Thoracic aorta (tissue), 2 donors: ENCODE data around the gene CUL4A. TPM values are rescaled to one million over a fixed set of nuclear protein-coding genes. Genes with fewer than 3 reads are reported as not detected.
A peak's percentile ranks its signal among the peaks of the same experiment; 100 is the strongest.

Experiments used
- ATAC-seq: fragments of 150-250 bp; one replicate; pipeline ENCODE4 v1.8.0; 2017; ENCODE audit warnings: low read depth; ENCODE audit not compliant: insufficient number of reproducible peaks, low FRiP score
- DNase-seq: peaks from one replicate; pipeline ENCODE4 v3.0.0-alpha.2; 2020; ENCODE audit warnings: low spot score
- H3K27ac ChIP-seq, 2 donors: fragments of 200-600 bp; sonication (generic); 1 replicate in 1 of 2; 2 replicates in 1 of 2; pipeline ENCODE4 v1.5.1; 2016; ENCODE audit warnings: mild to moderate bottlenecking in 2 of 2, moderate library complexity in 2 of 2
- H3K27me3 ChIP-seq: fragments of 200-600 bp; sonication (generic); replicated peaks from 2 replicates; pipeline ENCODE4 v1.6.0; 2016; ENCODE audit warnings: mild to moderate bottlenecking; ENCODE audit not compliant: insufficient read depth
- H3K36me3 ChIP-seq: fragments of 200-600 bp; sonication (generic); one replicate; pipeline ENCODE4 v1.5.1; 2016
- H3K4me1 ChIP-seq, 2 donors: fragments of 200-600 bp; sonication (generic); 1 replicate in 1 of 2; 2 replicates in 1 of 2; pipeline versions ENCODE4 v1.5.1 to v1.6.0; 2016; ENCODE audit warnings: low read depth in 2 of 2, mild to moderate bottlenecking in 1 of 2; ENCODE audit not compliant: control insufficient read depth in 1 of 2
- H3K4me3 ChIP-seq: fragments of 200-600 bp; sonication (generic); 2 replicates; pipeline ENCODE4 v1.5.1; 2016; ENCODE audit warnings: mild to moderate bottlenecking
- H3K9me3 ChIP-seq: fragments of 200-600 bp; sonication (generic); 2 replicates; pipeline ENCODE4 v1.5.1; 2016
- total RNA-seq, 2 donors: library from RNA; depleted of rRNA; stranded (reverse); fragments of >200 nt; gene quantifications; one replicate each; pipeline versions ENCODE4 v1.1.0 to v1.2.3, GENCODE V29; 2016
- TF ChIP-seq, protein P1 (sequence below): fragments of 200-600 bp; sonication (generic); IDR thresholded peaks from one replicate; pipeline ENCODE4 v1.5.1; 2019; ENCODE audit warnings: antibody characterized with exemption

Gene CUL4A
- total RNA-seq, 2 donors from 2014 or later, result 112 to 156 TPM

GRCh38 chr13:113297370-113298042 is 88.1 kb downstream of the CUL4A start:
- TF ChIP-seq, protein P1, sequence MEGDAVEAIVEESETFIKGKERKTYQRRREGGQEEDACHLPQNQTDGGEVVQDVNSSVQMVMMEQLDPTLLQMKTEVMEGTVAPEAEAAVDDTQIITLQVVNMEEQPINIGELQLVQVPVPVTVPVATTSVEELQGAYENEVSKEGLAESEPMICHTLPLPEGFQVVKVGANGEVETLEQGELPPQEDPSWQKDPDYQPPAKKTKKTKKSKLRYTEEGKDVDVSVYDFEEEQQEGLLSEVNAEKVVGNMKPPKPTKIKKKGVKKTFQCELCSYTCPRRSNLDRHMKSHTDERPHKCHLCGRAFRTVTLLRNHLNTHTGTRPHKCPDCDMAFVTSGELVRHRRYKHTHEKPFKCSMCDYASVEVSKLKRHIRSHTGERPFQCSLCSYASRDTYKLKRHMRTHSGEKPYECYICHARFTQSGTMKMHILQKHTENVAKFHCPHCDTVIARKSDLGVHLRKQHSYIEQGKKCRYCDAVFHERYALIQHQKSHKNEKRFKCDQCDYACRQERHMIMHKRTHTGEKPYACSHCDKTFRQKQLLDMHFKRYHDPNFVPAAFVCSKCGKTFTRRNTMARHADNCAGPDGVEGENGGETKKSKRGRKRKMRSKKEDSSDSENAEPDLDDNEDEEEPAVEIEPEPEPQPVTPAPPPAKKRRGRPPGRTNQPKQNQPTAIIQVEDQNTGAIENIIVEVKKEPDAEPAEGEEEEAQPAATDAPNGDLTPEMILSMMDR, result no peak
- no peaks in the 10 kb centered on the region for H3K36me3 ChIP-seq
- no peak for ATAC-seq
- H3K27me3 ChIP-seq, result no peaks in the 10 kb centered on the region
- peak overlapping the region; percentile 86 for H3K4me3 ChIP-seq
- no peaks in the 10 kb centered on the region for H3K9me3 ChIP-seq
- DNase-seq, result no peak
- H3K27ac ChIP-seq, result peak overlapping the region; percentile 75 to 78
- H3K4me1 ChIP-seq, result peaks cover 14 to 24% of the 10 kb centered on the region in 2 donors

DNA sequence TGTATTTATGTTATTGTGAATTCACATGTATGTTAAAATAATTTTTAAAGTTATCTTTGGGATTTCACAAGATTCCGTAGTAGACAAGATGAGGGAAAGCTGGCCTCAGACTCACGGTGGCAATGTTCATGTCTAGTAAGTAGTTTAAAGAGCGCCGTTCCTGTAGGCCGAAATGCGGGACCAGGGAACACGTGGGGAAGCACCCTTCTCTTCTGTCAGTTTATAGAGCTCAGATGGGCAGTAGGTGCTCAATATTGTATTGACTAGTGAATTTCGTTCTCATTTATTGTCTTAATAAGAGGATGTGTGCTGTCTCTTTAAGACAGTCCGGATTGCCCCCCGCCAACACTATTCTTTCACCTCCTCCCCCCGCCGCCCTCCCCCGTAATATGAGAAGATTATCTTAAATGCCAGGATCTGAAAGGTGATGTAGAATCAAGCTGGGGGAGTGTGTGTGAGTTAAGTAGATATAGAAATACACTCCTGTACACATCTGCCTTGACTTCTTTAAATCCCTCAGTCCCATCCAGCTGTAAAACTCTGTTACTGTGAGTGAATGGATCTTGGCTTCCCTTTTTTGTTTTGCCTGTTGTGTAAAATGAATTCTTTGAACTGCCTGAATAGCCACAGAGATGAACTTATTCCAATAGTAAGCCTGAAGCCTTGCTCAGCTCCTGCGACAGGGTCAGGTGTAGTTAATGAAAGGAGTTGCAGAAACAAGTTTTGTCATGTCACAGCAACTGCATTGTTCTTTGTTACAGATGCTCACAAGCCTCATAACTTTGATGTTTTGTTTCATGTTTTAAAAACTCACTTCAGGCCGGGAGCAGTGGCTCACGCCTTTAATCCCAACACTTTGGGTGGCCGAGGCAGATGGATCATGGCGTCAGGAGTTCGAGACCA is 88.9 kb downstream of the CUL4A start:
- no peaks in the 10 kb centered on the region for H3K36me3 ChIP-seq
- no peak for ATAC-seq
- H3K4me3 ChIP-seq, result peak overlapping the region; percentile 86
- no peaks in the 10 kb centered on the region for H3K9me3 ChIP-seq
- H3K4me1 ChIP-seq, result peaks cover 14 to 22% of the 10 kb centered on the region in 2 donors
- H3K27ac ChIP-seq, result peak overlapping the region; percentile 75 to 78
- no peaks in the 10 kb centered on the region for H3K27me3 ChIP-seq
- no peak for DNase-seq
- TF ChIP-seq, protein P1, result no peak

GRCh38 chr13:113299951-113300350 is 90.5 kb downstream of the CUL4A start:
- H3K27me3 ChIP-seq, result no peaks in the 10 kb centered on the region
- ATAC-seq (no peak), DNase-seq (no peak)
- no peaks in the 10 kb centered on the region for H3K9me3 ChIP-seq
- peaks cover 14 to 22% of the 10 kb centered on the region in 2 donors for H3K4me1 ChIP-seq
- H3K4me3 ChIP-seq, result no peak overlapping the region
- H3K27ac ChIP-seq, result no peak overlapping the region
- H3K36me3 ChIP-seq, result no peaks in the 10 kb centered on the region
- TF ChIP-seq, protein P1, result no peak

GRCh38 chr13:113302986-113303385 is 93.6 kb downstream of the CUL4A start:
- TF ChIP-seq, protein P1, result no peak
- Histone ChIP-seq H3K27ac (no peak overlapping the region), H3K9me3 (no peaks in the 10 kb centered on the region), H3K27me3 (no peaks in the 10 kb centered on the region), H3K4me3 (no peak overlapping the region), H3K36me3 (no peaks in the 10 kb centered on the region), H3K4me1 (peaks cover 10 to 11% of the 10 kb centered on the region in 2 donors)
- ATAC-seq, result no peak
- DNase-seq, result no peak

- no peak overlapping the region for H3K27ac ChIP-seq
- H3K9me3 ChIP-seq, result no peaks in the 10 kb centered on the region
- peaks cover 0 to 3% of the 10 kb centered on the region in 2 donors for H3K4me1 ChIP-seq
- H3K36me3 ChIP-seq, result no peaks in the 10 kb centered on the region
- no peak overlapping the region for H3K4me3 ChIP-seq
- ATAC-seq, result no peak
- TF ChIP-seq, protein P1, result no peak
- no peaks in the 10 kb centered on the region for H3K27me3 ChIP-seq
- no peak for DNase-seq
Observed at GRCh38 chr13:113304121-113304520, 94.7 kb downstream of the CUL4A start.
